GM12873 (cell line): Measurements from ENCODE around the gene SYDE2.

ENCODE experiments used
- CTCF ChIP-seq: IDR thresholded peaks from 2 replicates; pipeline ENCODE4 v1.5.1; 2012; ENCODE audit warnings: low read depth, mild to moderate bottlenecking, moderate library complexity, low read length, control low read depth; ENCODE audit not compliant: insufficient read depth; ENCODE audit errors: missing control alignments

Gene SYDE2

GRCh38 chr1:85200463-85201339, at the start of gene SYDE2:
TSS of gene SYDE2 (minus strand) at chr1:85201016. CDS start at chr1:85200996, 20 bp downstream.
- no peak for TF ChIP-seq CTCF

- TF ChIP-seq CTCF, result no peak
Observed at GRCh38 chr1:85245891-85246290, 45.1 kb upstream of the SYDE2 start.

- no peak for TF ChIP-seq CTCF
Observed at GRCh38 chr1:85245456-85245855, 44.6 kb upstream of the SYDE2 start.

GRCh38 chr1:85244271-85245061, 43.6 kb upstream of the SYDE2 start:
- no peak for TF ChIP-seq CTCF

GRCh38 chr1:85243372-85243771, 42.6 kb upstream of the SYDE2 start:
- no peak for TF ChIP-seq CTCF

GRCh38 chr1:85240643-85241042, 39.8 kb upstream of the SYDE2 start:
- no peak for TF ChIP-seq CTCF

- TF ChIP-seq CTCF, result peak; percentile 34
Observed at GRCh38 chr1:85240174-85240601, 39.4 kb upstream of the SYDE2 start.
